Esophagus muscularis mucosa (tissue), 4 donors: Measurements from ENCODE around the gene SMIM45.
"Not testable (repeated sequence)": the region's sequence is repeated elsewhere in the genome, so short reads cannot be mapped to it uniquely, and the experiment has no call there.

Source experiments
- EP300 ChIP-seq: sonication (generic); formaldehyde crosslinking; IDR thresholded peaks from one replicate; pipeline ENCODE4 v1.6.1; 2017; ENCODE audit warnings: antibody characterized with exemption
- POLR2A ChIP-seq: fragments of 450-650 bp; IDR thresholded peaks from one replicate; pipeline ENCODE4 v1.6.1; 2017; ENCODE audit warnings: antibody characterized with exemption, moderate library complexity, mild to moderate bottlenecking, low read depth
- POLR2AphosphoS5 ChIP-seq, 2 donors: sonication (generic); formaldehyde crosslinking; IDR thresholded peaks; one replicate each; pipeline ENCODE4 v1.6.1; 2017; ENCODE audit warnings: antibody characterized with exemption in 2 of 2
- TF ChIP-seq, protein P1 (sequence below), 3 experiments: fragments of 200-600 bp in 2 of 3; fragments of 450-650 bp in 1 of 3; sonication (generic) in 2 of 3; IDR thresholded peaks; one replicate each; pipeline ENCODE4 v1.5.1; 2017 to 2019; ENCODE audit warnings: antibody characterized with exemption in 3 of 3, mild to moderate bottlenecking in 2 of 3, moderate library complexity in 1 of 3

- TF ChIP-seq, protein P1, sequence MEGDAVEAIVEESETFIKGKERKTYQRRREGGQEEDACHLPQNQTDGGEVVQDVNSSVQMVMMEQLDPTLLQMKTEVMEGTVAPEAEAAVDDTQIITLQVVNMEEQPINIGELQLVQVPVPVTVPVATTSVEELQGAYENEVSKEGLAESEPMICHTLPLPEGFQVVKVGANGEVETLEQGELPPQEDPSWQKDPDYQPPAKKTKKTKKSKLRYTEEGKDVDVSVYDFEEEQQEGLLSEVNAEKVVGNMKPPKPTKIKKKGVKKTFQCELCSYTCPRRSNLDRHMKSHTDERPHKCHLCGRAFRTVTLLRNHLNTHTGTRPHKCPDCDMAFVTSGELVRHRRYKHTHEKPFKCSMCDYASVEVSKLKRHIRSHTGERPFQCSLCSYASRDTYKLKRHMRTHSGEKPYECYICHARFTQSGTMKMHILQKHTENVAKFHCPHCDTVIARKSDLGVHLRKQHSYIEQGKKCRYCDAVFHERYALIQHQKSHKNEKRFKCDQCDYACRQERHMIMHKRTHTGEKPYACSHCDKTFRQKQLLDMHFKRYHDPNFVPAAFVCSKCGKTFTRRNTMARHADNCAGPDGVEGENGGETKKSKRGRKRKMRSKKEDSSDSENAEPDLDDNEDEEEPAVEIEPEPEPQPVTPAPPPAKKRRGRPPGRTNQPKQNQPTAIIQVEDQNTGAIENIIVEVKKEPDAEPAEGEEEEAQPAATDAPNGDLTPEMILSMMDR (IDR thresholded peaks at IDR 0.05) = not testable (repeated sequence)
- not testable (repeated sequence) for TF ChIP-seq POLR2AphosphoS5 (IDR thresholded peaks at IDR 0.05); EP300; POLR2A
These were observed 3.0 kb upstream of the SMIM45 start for GRCh38 chr22:41948928-41949296.
